Measurements from ENCODE around the gene METTL27.

- TF ChIP-seq CTCF (IDR thresholded peaks at IDR 0.05) (no peak), POLR2A (IDR thresholded peaks at IDR 0.05) (no peak)
Measured at GRCh38 chr7:73847941-73848723, 5.8 kb upstream of the METTL27 start.
